ENCODE measurements around the gene PPP6R2.

The PPP6R2 gene

DNA sequence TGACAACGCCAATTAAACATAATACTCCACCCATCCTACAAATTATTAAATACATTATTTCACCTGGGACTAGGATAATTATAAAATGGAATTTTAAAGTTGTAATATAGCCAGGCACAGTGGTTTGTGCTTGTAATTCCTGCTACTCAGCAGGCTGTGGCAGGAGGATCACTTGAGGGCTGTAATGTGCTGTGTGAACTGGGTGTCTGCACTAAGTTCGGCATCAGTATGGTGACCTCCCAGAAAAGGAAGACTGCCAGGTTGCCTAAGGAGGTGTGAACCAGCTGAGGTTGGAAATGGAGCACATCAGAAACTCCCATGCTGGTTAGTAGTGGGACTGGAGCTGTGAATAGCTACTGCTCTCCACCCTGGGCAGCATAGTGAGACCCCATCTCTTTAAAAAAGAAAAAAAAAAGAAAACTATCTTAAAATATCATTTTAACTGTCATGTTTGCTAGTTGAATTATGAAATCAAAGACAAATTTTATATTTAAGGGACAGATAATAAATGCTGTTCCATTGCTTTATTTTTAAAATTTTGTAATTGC, 28.0 kb downstream of the PPP6R2 start:
- TF ChIP-seq MAX (IDR thresholded peaks at IDR 0.05): no peak
- no peak for TF ChIP-seq CREB1 (IDR thresholded peaks at IDR 0.05; ENCODE audit: low read depth)
- no peak for TF ChIP-seq ZBTB7A (IDR thresholded peaks at IDR 0.05; ENCODE audit: low read depth)
- TF ChIP-seq FOXM1 (IDR thresholded peaks at IDR 0.05; ENCODE audit: borderline replicate concordance, low read depth): no peak
- no peak for TF ChIP-seq CEBPB (IDR thresholded peaks at IDR 0.05)
- TF ChIP-seq USF1 (IDR thresholded peaks at IDR 0.05): no peak
- no peak for TF ChIP-seq EGR1 (IDR thresholded peaks at IDR 0.05)

DNA sequence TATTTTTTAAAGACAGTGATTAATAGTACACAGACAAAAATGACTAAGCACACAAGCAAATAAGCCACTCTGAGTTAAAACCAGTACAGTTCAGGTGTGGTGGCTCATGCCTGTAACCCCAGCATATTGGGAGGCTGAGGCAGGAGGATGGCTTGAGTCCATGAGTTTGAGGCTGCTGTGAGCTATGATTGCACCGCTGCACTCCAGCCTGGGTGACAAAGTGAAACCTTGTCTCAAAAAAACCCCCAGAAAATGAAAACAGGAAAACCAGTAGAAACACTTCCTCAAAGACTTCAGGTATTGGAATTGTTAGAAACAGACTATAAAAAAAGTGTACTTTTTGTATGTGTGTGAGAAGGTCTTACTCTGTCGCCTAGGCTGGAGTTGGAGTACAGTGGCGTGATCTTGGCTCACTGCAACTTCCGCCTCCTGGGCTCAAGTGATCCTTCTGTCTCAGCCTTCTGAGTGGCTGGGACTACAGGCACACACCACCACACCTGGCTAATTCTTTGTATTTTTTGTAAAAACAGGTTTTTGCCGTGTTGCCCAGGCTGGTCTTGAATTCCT, 33.0 kb downstream of the PPP6R2 start:
- TF ChIP-seq EP300 (IDR thresholded peaks at IDR 0.05; ENCODE audit: borderline replicate concordance) (no peak), REST (IDR thresholded peaks at IDR 0.05; ENCODE audit: low read depth) (no peak), FOXM1 (IDR thresholded peaks at IDR 0.05; ENCODE audit: borderline replicate concordance, low read depth) (no peak), TEAD4 (IDR thresholded peaks at IDR 0.05) (no peak), RAD21 (IDR thresholded peaks at IDR 0.05; ENCODE audit: low read depth) (no peak), CEBPB (IDR thresholded peaks at IDR 0.05) (no peak), TCF12 (IDR thresholded peaks at IDR 0.05; ENCODE audit: low read depth) (no peak), NFIC (IDR thresholded peaks at IDR 0.05) (no peak), MAX (IDR thresholded peaks at IDR 0.05) (no peak), ZBTB7A (IDR thresholded peaks at IDR 0.05; ENCODE audit: low read depth) (no peak), CREB1 (IDR thresholded peaks at IDR 0.05; ENCODE audit: low read depth) (no peak), YY1 (IDR thresholded peaks at IDR 0.05; ENCODE audit: low read depth) (no peak), USF1 (IDR thresholded peaks at IDR 0.05) (no peak), EGR1 (IDR thresholded peaks at IDR 0.05) (no peak), TAF1 (IDR thresholded peaks at IDR 0.05; ENCODE audit: low read depth) (no peak)

DNA sequence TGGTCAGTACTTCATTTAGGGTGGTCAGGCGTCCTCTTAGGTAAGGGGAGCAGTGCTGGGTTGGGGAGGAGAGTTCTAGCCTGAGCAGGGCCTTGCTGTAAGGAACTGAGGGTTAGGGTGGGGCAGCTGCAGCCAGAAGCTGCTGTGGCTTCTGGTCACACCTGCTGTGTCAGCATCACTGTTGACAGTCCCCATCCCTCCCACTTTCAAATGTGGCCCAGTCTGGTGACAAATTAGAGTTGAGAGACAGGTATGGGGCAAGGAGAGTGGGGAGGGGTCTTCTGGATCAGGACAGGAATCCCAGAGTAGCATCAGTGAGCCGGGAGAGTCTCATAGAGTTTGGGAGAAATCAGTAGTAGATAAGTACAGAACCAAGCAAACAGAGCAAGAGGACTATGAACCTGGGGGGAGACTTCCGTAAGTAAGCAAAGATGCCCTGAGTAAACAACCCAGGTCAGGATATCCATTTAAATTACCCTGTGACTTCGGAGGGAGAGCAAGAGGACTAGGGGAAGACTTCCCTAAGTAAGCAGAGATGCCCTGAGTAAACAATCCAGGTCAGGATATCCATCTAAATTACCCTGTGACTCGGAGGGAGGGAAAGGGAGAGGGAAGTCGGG, 53.7 kb downstream of the PPP6R2 start:
- no peak for TF ChIP-seq ZBTB7A (IDR thresholded peaks at IDR 0.05; ENCODE audit: low read depth)
- TF ChIP-seq MAX (IDR thresholded peaks at IDR 0.05): no peak
- TF ChIP-seq CEBPB (IDR thresholded peaks at IDR 0.05): no peak
- no peak for TF ChIP-seq TAF1 (IDR thresholded peaks at IDR 0.05; ENCODE audit: low read depth)
- TF ChIP-seq REST (IDR thresholded peaks at IDR 0.05; ENCODE audit: low read depth): no peak
- TF ChIP-seq TEAD4 (IDR thresholded peaks at IDR 0.05): no peak
- no peak for TF ChIP-seq CREB1 (IDR thresholded peaks at IDR 0.05; ENCODE audit: low read depth)
- no peak for TF ChIP-seq TCF12 (IDR thresholded peaks at IDR 0.05; ENCODE audit: low read depth)
- no peak for TF ChIP-seq YY1 (IDR thresholded peaks at IDR 0.05; ENCODE audit: low read depth)
- TF ChIP-seq EGR1 (IDR thresholded peaks at IDR 0.05): no peak
- no peak for TF ChIP-seq NFIC (IDR thresholded peaks at IDR 0.05)
- TF ChIP-seq EP300 (IDR thresholded peaks at IDR 0.05; ENCODE audit: borderline replicate concordance): no peak
- no peak for TF ChIP-seq FOXM1 (IDR thresholded peaks at IDR 0.05; ENCODE audit: borderline replicate concordance, low read depth)
- TF ChIP-seq RAD21 (IDR thresholded peaks at IDR 0.05; ENCODE audit: low read depth): no peak
- no peak for TF ChIP-seq USF1 (IDR thresholded peaks at IDR 0.05)

GRCh38 chr22:50398831-50399648, 55.9 kb downstream of the PPP6R2 start:
- TF ChIP-seq YY1 (IDR thresholded peaks at IDR 0.05; ENCODE audit: low read depth) (no peak), MAX (IDR thresholded peaks at IDR 0.05) (no peak), CEBPB (IDR thresholded peaks at IDR 0.05) (no peak), RAD21 (IDR thresholded peaks at IDR 0.05; ENCODE audit: low read depth) (no peak), EGR1 (IDR thresholded peaks at IDR 0.05) (no peak), NFIC (IDR thresholded peaks at IDR 0.05) (no peak), USF1 (IDR thresholded peaks at IDR 0.05) (0 out of 2 replicates have a peak, but pooled peaks have one; percentile 16), ZBTB7A (IDR thresholded peaks at IDR 0.05; ENCODE audit: low read depth) (no peak)
